GM12878 (cell line): ENCODE data around the gene CXXC1. TPM values are rescaled to one million over a fixed set of nuclear protein-coding genes. Genes with fewer than 3 reads are reported as not detected.

Experiments
- CBX3 ChIP-seq: fragments of 200-600 bp; sonication (generic); IDR thresholded peaks from 2 replicates; pipeline ENCODE4 v1.6.1; 2016; ENCODE audit warnings: low read depth, borderline replicate concordance
- EZH2 ChIP-seq: IDR thresholded peaks from 2 replicates; pipeline ENCODE4 v1.6.1; 2012; ENCODE audit warnings: low read depth, mild to moderate bottlenecking, control low read depth, inconsistent platforms, low read length, borderline replicate concordance; ENCODE audit not compliant: control insufficient read depth
- KAT2A ChIP-seq: conservative IDR thresholded peaks from 2 replicates; pipeline ENCODE4 v1.6.1; 2011; ENCODE audit warnings: low read depth, low read length; ENCODE audit not compliant: control insufficient read depth
- RFX5 ChIP-seq: IDR thresholded peaks from 2 replicates; pipeline ENCODE4 v1.6.1; 2011; ENCODE audit warnings: low read depth, low read length, improper control_type of control experiment
- SMAD5 ChIP-seq: IDR thresholded peaks from 2 replicates; pipeline ENCODE4 v1.6.1; 2016; ENCODE audit warnings: antibody characterized with exemption, low read depth
- polyA plus RNA-seq, 11 experiments: library from polyadenylated mRNA; depleted of rRNA in 4 of 11; unstranded in 6 of 11; stranded (reverse) in 5 of 11; fragments of >200 nt; fragmentation: Nextera tagmentation in 4 of 11; fragmentation: Illumina TruSeq in 1 of 11; extraction: Ambion mirVana in 4 of 11; extraction: Trizol in 1 of 11; gene quantifications; 1 replicate in 1 of 11; 2 replicates in 10 of 11; pipeline versions ENCODE4 v1.2.1 to v1.2.3, GENCODE V29; 2011 to 2016; ENCODE audit warnings: inconsistent platforms in 2 of 11, missing spikeins in 2 of 11, low read depth in 1 of 11
- total RNA-seq, 4 experiments: library from RNA; depleted of rRNA in 3 of 4; stranded (reverse); fragments of >200 nt in 3 of 4; fragmentation: Illumina TruSeq in 1 of 4; extraction: Trizol in 1 of 4; gene quantifications; 2 replicates each; pipeline versions ENCODE4 v1.2.1 to v1.2.3, GENCODE V29; 2013 to 2021
- TF ChIP-seq, protein P1 (sequence below): IDR thresholded peaks from 2 replicates; pipeline ENCODE4 v1.6.1; 2012; ENCODE audit warnings: low read depth, low read length, improper control_type of control experiment
- TF ChIP-seq, protein P2 (sequence below): fragments of 450-650 bp; IDR thresholded peaks from 2 replicates; pipeline ENCODE4 v1.6.1; 2018; ENCODE audit warnings: mild to moderate bottlenecking, low read depth, moderate library complexity; ENCODE audit not compliant: partially characterized antibody
- TF ChIP-seq, protein P3 (sequence below): IDR thresholded peaks from 2 replicates; pipeline ENCODE4 v1.6.1; 2012; ENCODE audit warnings: improper control_type of control experiment, low read depth, low read length; ENCODE audit not compliant: insufficient replicate concordance

CXXC1 gene
- total and polyA plus RNA-seq, 10 of the 15 experiments (the other 5 are each of a cell fraction or from before 2014, with no cell fraction given), result 9.2 to 180 (median 93.8) TPM

DNA sequence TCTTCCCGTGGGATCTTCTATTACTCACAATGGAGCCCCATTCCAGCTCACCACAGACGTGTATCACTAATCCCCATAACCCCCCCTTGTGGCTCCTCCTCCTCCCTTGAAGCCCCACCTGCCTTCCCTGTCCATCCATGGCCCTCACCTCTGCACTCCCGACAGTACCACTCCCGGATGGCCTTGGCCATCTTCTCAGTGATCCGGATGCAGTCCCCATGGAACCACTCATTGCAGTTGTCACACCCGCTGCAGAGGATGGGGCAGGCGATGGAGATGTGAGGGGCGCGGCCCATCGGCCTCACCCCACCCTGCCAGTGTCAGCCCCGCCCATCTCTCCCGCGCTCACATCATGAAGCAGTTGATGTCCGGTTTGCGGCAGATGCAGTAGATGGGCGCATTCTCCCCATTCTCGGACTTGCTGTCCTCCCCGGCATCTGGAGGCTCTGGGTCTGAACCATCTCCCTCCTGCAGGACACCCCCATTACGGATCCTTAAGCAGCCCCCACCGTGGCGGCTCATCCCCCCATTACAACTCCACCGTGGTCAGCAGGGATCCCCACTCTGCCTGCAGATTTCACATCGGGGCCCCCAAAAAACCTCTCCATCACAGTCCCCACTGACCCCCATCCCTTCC is 983 bp downstream of the CXXC1 start (continued):
- TF ChIP-seq, protein P1, sequence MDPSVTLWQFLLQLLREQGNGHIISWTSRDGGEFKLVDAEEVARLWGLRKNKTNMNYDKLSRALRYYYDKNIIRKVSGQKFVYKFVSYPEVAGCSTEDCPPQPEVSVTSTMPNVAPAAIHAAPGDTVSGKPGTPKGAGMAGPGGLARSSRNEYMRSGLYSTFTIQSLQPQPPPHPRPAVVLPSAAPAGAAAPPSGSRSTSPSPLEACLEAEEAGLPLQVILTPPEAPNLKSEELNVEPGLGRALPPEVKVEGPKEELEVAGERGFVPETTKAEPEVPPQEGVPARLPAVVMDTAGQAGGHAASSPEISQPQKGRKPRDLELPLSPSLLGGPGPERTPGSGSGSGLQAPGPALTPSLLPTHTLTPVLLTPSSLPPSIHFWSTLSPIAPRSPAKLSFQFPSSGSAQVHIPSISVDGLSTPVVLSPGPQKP, result no peak
- TF ChIP-seq SMAD5 (no peak), RFX5 (no peak), KAT2A (no peak), CBX3 (no peak), EZH2 (no peak)
- TF ChIP-seq, protein P2, sequence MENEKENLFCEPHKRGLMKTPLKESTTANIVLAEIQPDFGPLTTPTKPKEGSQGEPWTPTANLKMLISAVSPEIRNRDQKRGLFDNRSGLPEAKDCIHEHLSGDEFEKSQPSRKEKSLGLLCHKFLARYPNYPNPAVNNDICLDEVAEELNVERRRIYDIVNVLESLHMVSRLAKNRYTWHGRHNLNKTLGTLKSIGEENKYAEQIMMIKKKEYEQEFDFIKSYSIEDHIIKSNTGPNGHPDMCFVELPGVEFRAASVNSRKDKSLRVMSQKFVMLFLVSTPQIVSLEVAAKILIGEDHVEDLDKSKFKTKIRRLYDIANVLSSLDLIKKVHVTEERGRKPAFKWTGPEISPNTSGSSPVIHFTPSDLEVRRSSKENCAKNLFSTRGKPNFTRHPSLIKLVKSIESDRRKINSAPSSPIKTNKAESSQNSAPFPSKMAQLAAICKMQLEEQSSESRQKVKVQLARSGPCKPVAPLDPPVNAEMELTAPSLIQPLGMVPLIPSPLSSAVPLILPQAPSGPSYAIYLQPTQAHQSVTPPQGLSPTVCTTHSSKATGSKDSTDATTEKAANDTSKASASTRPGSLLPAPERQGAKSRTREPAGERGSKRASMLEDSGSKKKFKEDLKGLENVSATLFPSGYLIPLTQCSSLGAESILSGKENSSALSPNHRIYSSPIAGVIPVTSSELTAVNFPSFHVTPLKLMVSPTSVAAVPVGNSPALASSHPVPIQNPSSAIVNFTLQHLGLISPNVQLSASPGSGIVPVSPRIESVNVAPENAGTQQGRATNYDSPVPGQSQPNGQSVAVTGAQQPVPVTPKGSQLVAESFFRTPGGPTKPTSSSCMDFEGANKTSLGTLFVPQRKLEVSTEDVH, result no peak
- TF ChIP-seq, protein P3, sequence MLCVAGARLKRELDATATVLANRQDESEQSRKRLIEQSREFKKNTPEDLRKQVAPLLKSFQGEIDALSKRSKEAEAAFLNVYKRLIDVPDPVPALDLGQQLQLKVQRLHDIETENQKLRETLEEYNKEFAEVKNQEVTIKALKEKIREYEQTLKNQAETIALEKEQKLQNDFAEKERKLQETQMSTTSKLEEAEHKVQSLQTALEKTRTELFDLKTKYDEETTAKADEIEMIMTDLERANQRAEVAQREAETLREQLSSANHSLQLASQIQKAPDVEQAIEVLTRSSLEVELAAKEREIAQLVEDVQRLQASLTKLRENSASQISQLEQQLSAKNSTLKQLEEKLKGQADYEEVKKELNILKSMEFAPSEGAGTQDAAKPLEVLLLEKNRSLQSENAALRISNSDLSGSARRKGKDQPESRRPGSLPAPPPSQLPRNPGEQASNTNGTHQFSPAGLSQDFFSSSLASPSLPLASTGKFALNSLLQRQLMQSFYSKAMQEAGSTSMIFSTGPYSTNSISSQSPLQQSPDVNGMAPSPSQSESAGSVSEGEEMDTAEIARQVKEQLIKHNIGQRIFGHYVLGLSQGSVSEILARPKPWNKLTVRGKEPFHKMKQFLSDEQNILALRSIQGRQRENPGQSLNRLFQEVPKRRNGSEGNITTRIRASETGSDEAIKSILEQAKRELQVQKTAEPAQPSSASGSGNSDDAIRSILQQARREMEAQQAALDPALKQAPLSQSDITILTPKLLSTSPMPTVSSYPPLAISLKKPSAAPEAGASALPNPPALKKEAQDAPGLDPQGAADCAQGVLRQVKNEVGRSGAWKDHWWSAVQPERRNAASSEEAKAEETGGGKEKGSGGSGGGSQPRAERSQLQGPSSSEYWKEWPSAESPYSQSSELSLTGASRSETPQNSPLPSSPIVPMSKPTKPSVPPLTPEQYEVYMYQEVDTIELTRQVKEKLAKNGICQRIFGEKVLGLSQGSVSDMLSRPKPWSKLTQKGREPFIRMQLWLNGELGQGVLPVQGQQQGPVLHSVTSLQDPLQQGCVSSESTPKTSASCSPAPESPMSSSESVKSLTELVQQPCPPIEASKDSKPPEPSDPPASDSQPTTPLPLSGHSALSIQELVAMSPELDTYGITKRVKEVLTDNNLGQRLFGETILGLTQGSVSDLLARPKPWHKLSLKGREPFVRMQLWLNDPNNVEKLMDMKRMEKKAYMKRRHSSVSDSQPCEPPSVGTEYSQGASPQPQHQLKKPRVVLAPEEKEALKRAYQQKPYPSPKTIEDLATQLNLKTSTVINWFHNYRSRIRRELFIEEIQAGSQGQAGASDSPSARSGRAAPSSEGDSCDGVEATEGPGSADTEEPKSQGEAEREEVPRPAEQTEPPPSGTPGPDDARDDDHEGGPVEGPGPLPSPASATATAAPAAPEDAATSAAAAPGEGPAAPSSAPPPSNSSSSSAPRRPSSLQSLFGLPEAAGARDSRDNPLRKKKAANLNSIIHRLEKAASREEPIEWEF, result no peak
